ENCODE data around the gene RPL22.
A peak's percentile ranks its signal among the peaks of the same experiment; 100 is the strongest.

RPL22 gene

GRCh38 chr1:6180707-6181311 is 18.6 kb downstream of the RPL22 start:
- peak in 2 of 3 donors; percentile 31 to 38 for DNase-seq
- Histone ChIP-seq H3K9me3 (ENCODE audit: control extremely low read depth in 1 of 5, control insufficient read depth in 4 of 5, insufficient read depth in 2 of 5, low read depth in 1 of 5, low read length in 4 of 5) (no peaks in the 10 kb centered on the region), H3K4me1 (ENCODE audit: control extremely low read depth in 1 of 4, control insufficient read depth in 4 of 4, insufficient read depth in 4 of 4, low read length in 3 of 4) (peaks cover 0 to 27% (median 17%) of the 10 kb centered on the region in 4 experiments), H3K27ac (ENCODE audit: insufficient read depth in 1 of 2, low read depth in 1 of 2, low read length in 2 of 2, poor library complexity in 1 of 2, severe bottlenecking in 2 of 2) (no peak overlapping the region), H3K27me3 (replicated peaks in 2 of 5; ENCODE audit: control insufficient read depth in 4 of 5, insufficient read depth in 5 of 5, low read length in 4 of 5) (peaks cover 5 to 65% (median 21%) of the 10 kb centered on the region in 5 experiments), H3K4me3 (ENCODE audit: control insufficient read depth in 1 of 7, extremely low read depth in 1 of 7, insufficient read depth in 4 of 7, low read depth in 2 of 7, low read length in 6 of 7) (peak overlapping the region in 2 of 7 experiments; percentile 38 to 40), H3K36me3 (ENCODE audit: control insufficient read depth in 4 of 4, insufficient read depth in 4 of 4, low read length in 3 of 4) (peaks cover 0 to 15% (median 7%) of the 10 kb centered on the region in 4 experiments)
- POLR2A ChIA-PET, result interaction anchor here (0.6 kb wide), 1 partner anchor 310 kb away, joined by 5 read pairs; no protein-coding TSS in a partner anchor
- WGBS (ENCODE audit: insufficient coverage), result 2% methylated on average over 29 of the region's 36 CpGs
- CTCF ChIA-PET, result interaction anchor here (1.0 to 1.6 kb wide), 3 partner anchors 10 to 72 kb away, joined by 3 to 4 read pairs (median 3); no protein-coding TSS in a partner anchor

GRCh38 chr1:6180268-6180706 is 19.1 kb downstream of the RPL22 start, which contains the start of gene CHD5:
TSS of gene CHD5 (minus strand) at chr1:6180321. CDS start at chr1:6180023, 298 bp downstream.
- H3K9me3 ChIP-seq (ENCODE audit: control extremely low read depth in 1 of 5, control insufficient read depth in 4 of 5, insufficient read depth in 2 of 5, low read depth in 1 of 5, low read length in 4 of 5), result no peaks in the 10 kb centered on the region
- H3K27me3 ChIP-seq (replicated peaks in 2 of 5; ENCODE audit: control insufficient read depth in 4 of 5, insufficient read depth in 5 of 5, low read length in 4 of 5), result peaks cover 5 to 70% (median 21%) of the 10 kb centered on the region in 5 experiments
- POLR2A ChIA-PET, result interaction anchor here (0.6 kb wide), 1 partner anchor 310 kb away, joined by 5 read pairs; no protein-coding TSS in a partner anchor
- peaks cover 0 to 27% (median 16%) of the 10 kb centered on the region in 4 experiments for H3K4me1 ChIP-seq (ENCODE audit: control extremely low read depth in 1 of 4, control insufficient read depth in 4 of 4, insufficient read depth in 4 of 4, low read length in 3 of 4)
- peak within 1 kb of the TSS in 2 of 7 experiments; percentile 40 to 52 for H3K4me3 ChIP-seq (ENCODE audit: control insufficient read depth in 1 of 7, extremely low read depth in 1 of 7, insufficient read depth in 4 of 7, low read depth in 2 of 7, low read length in 6 of 7)
- CTCF ChIA-PET, result interaction anchor here (1.0 to 1.6 kb wide), 3 partner anchors 10 to 71 kb away, joined by 3 to 4 read pairs (median 3); no protein-coding TSS in a partner anchor
- under 1% methylated on average over 45 of the region's 57 CpGs for WGBS (ENCODE audit: insufficient coverage)
- H3K27ac ChIP-seq (ENCODE audit: insufficient read depth in 1 of 2, low read depth in 1 of 2, low read length in 2 of 2, poor library complexity in 1 of 2, severe bottlenecking in 2 of 2), result no peak within 1 kb of the TSS
- peak in 2 of 3 donors; percentile 25 to 40 for DNase-seq
- peaks cover 0 to 9% (median 3%) of the 10 kb centered on the region in 4 experiments for H3K36me3 ChIP-seq (ENCODE audit: control insufficient read depth in 4 of 4, insufficient read depth in 4 of 4, low read length in 3 of 4)

- DNase-seq, result peak in 1 of 3 donors; percentile 9
- CTCF ChIA-PET, result no interaction called here
- H3K4me3 ChIP-seq (ENCODE audit: control insufficient read depth in 1 of 7, extremely low read depth in 1 of 7, insufficient read depth in 4 of 7, low read depth in 2 of 7, low read length in 6 of 7), result peak overlapping the region in 2 of 7 experiments; percentile 26 to 52
- POLR2A ChIA-PET, result no interaction called here
- peaks cover 5 to 75% (median 21%) of the 10 kb centered on the region in 5 experiments for H3K27me3 ChIP-seq (replicated peaks in 2 of 5; ENCODE audit: control insufficient read depth in 4 of 5, insufficient read depth in 5 of 5, low read length in 4 of 5)
- 0% methylated on average over 47 of the region's 92 CpGs for WGBS (ENCODE audit: insufficient coverage)
- H3K27ac ChIP-seq (ENCODE audit: insufficient read depth in 1 of 2, low read depth in 1 of 2, low read length in 2 of 2, poor library complexity in 1 of 2, severe bottlenecking in 2 of 2), result no peak overlapping the region
- H3K36me3 ChIP-seq (ENCODE audit: control insufficient read depth in 4 of 4, insufficient read depth in 4 of 4, low read length in 3 of 4), result peaks cover 0 to 6% (median 2%) of the 10 kb centered on the region in 4 experiments
- H3K4me1 ChIP-seq (ENCODE audit: control extremely low read depth in 1 of 4, control insufficient read depth in 4 of 4, insufficient read depth in 4 of 4, low read length in 3 of 4), result peaks cover 0 to 27% (median 16%) of the 10 kb centered on the region in 4 experiments
- no peaks in the 10 kb centered on the region for H3K9me3 ChIP-seq (ENCODE audit: control extremely low read depth in 1 of 5, control insufficient read depth in 4 of 5, insufficient read depth in 2 of 5, low read depth in 1 of 5, low read length in 4 of 5)
Measured at GRCh38 chr1:6179564-6180175, 19.7 kb downstream of the RPL22 start.

- H3K36me3 ChIP-seq (ENCODE audit: control insufficient read depth in 4 of 4, insufficient read depth in 4 of 4, low read length in 3 of 4), result no peaks in the 10 kb centered on the region
- H3K27ac ChIP-seq (ENCODE audit: insufficient read depth in 1 of 2, low read depth in 1 of 2, low read length in 2 of 2, poor library complexity in 1 of 2, severe bottlenecking in 2 of 2), result no peak overlapping the region
- CTCF ChIA-PET, result no interaction called here
- H3K4me3 ChIP-seq (ENCODE audit: control insufficient read depth in 1 of 7, extremely low read depth in 1 of 7, insufficient read depth in 4 of 7, low read depth in 2 of 7, low read length in 6 of 7), result peak overlapping the region in 2 of 7 experiments; percentile 26 to 42
- H3K27me3 ChIP-seq (replicated peaks in 2 of 5; ENCODE audit: control insufficient read depth in 4 of 5, insufficient read depth in 5 of 5, low read length in 4 of 5), result peaks cover 5 to 78% (median 21%) of the 10 kb centered on the region in 5 experiments
- H3K4me1 ChIP-seq (ENCODE audit: control extremely low read depth in 1 of 4, control insufficient read depth in 4 of 4, insufficient read depth in 4 of 4, low read length in 3 of 4), result peaks cover 0 to 27% (median 16%) of the 10 kb centered on the region in 4 experiments
- DNase-seq, result no peak
- POLR2A ChIA-PET, result no interaction called here
- 7% methylated on average over 41 of the region's 51 CpGs for WGBS (ENCODE audit: insufficient coverage)
- no peaks in the 10 kb centered on the region for H3K9me3 ChIP-seq (ENCODE audit: control extremely low read depth in 1 of 5, control insufficient read depth in 4 of 5, insufficient read depth in 2 of 5, low read depth in 1 of 5, low read length in 4 of 5)
Measured at GRCh38 chr1:6178751-6179563, 20.4 kb downstream of the RPL22 start.

GRCh38 chr1:6177681-6178380 is 21.6 kb downstream of the RPL22 start:
- WGBS (ENCODE audit: insufficient coverage), result 84% methylated on average over 13 of the region's 18 CpGs
- H3K36me3 ChIP-seq (ENCODE audit: control insufficient read depth in 4 of 4, insufficient read depth in 4 of 4, low read length in 3 of 4), result no peaks in the 10 kb centered on the region
- peaks cover 5 to 78% (median 21%) of the 10 kb centered on the region in 5 experiments for H3K27me3 ChIP-seq (replicated peaks in 2 of 5; ENCODE audit: control insufficient read depth in 4 of 5, insufficient read depth in 5 of 5, low read length in 4 of 5)
- ChIA-PET CTCF (interaction anchor here (1.3 kb wide), 1 partner anchor 20 kb away, joined by 3 read pairs; no protein-coding TSS in a partner anchor), POLR2A (interaction anchor here (1.0 kb wide), 1 partner anchor 48 kb away, joined by 3 read pairs; no protein-coding TSS in a partner anchor)
- peaks cover 0 to 25% (median 16%) of the 10 kb centered on the region in 4 experiments for H3K4me1 ChIP-seq (ENCODE audit: control extremely low read depth in 1 of 4, control insufficient read depth in 4 of 4, insufficient read depth in 4 of 4, low read length in 3 of 4)
- DNase-seq, result no peak
- H3K4me3 ChIP-seq (ENCODE audit: control insufficient read depth in 1 of 7, extremely low read depth in 1 of 7, insufficient read depth in 4 of 7, low read depth in 2 of 7, low read length in 6 of 7), result no peak overlapping the region
- H3K9me3 ChIP-seq (ENCODE audit: control extremely low read depth in 1 of 5, control insufficient read depth in 4 of 5, insufficient read depth in 2 of 5, low read depth in 1 of 5, low read length in 4 of 5), result no peaks in the 10 kb centered on the region
- H3K27ac ChIP-seq (ENCODE audit: insufficient read depth in 1 of 2, low read depth in 1 of 2, low read length in 2 of 2, poor library complexity in 1 of 2, severe bottlenecking in 2 of 2), result no peak overlapping the region

- WGBS (ENCODE audit: insufficient coverage), result 92% methylated on average over 4 of the region's 5 CpGs
- H3K27me3 ChIP-seq (replicated peaks in 2 of 5; ENCODE audit: control insufficient read depth in 4 of 5, insufficient read depth in 5 of 5, low read length in 4 of 5), result peaks cover 3 to 78% (median 21%) of the 10 kb centered on the region in 5 experiments
- CTCF ChIA-PET, result interaction anchor here (0.7 to 1.4 kb wide), 4 partner anchors 9 to 70 kb away, joined by 3 to 5 read pairs (median 4); no protein-coding TSS in a partner anchor
- DNase-seq, result no peak
- H3K4me3 ChIP-seq (ENCODE audit: control insufficient read depth in 1 of 7, extremely low read depth in 1 of 7, insufficient read depth in 4 of 7, low read depth in 2 of 7, low read length in 6 of 7), result no peak overlapping the region
- no peak overlapping the region for H3K27ac ChIP-seq (ENCODE audit: insufficient read depth in 1 of 2, low read depth in 1 of 2, low read length in 2 of 2, poor library complexity in 1 of 2, severe bottlenecking in 2 of 2)
- H3K36me3 ChIP-seq (ENCODE audit: control insufficient read depth in 4 of 4, insufficient read depth in 4 of 4, low read length in 3 of 4), result no peaks in the 10 kb centered on the region
- no peaks in the 10 kb centered on the region for H3K9me3 ChIP-seq (ENCODE audit: control extremely low read depth in 1 of 5, control insufficient read depth in 4 of 5, insufficient read depth in 2 of 5, low read depth in 1 of 5, low read length in 4 of 5)
- POLR2A ChIA-PET, result interaction anchor here (1.0 kb wide), 1 partner anchor 49 kb away, joined by 3 read pairs; no protein-coding TSS in a partner anchor
- peaks cover 0 to 25% (median 16%) of the 10 kb centered on the region in 4 experiments for H3K4me1 ChIP-seq (ENCODE audit: control extremely low read depth in 1 of 4, control insufficient read depth in 4 of 4, insufficient read depth in 4 of 4, low read length in 3 of 4)
Measured at GRCh38 chr1:6176779-6177178, 22.6 kb downstream of the RPL22 start.
